Nephron progenitor cell (in vitro differentiated cells): ENCODE data around the gene TCERG1L.

Source experiments
- DNase-seq: peaks from one replicate; pipeline ENCODE4 v3.0.0; 2021
- H3K27ac Mint-ChIP-seq: 2 replicates; pipeline ENCODE4 v1.8.0; 2021; ENCODE audit warnings: mild to moderate bottlenecking, moderate library complexity, mixed read lengths
- H3K27me3 Mint-ChIP-seq: 2 replicates; pipeline ENCODE4 v1.8.0; 2021; ENCODE audit warnings: mild to moderate bottlenecking, low read depth, mixed read lengths; ENCODE audit not compliant: poor library complexity
- H3K36me3 Mint-ChIP-seq: 2 replicates; pipeline ENCODE4 v1.8.0; 2021; ENCODE audit warnings: low read depth, mixed read lengths
- H3K4me1 Mint-ChIP-seq: 2 replicates; pipeline ENCODE4 v1.8.0; 2021; ENCODE audit warnings: mixed read lengths
- H3K4me3 Mint-ChIP-seq: 2 replicates; pipeline ENCODE4 v1.8.0; 2021; ENCODE audit warnings: mild to moderate bottlenecking, moderate library complexity, mixed read lengths
- H3K9me3 Mint-ChIP-seq: 2 replicates; pipeline ENCODE4 v1.8.0; 2021; ENCODE audit warnings: mild to moderate bottlenecking, moderate library complexity, mixed read lengths
- CTCF ChIP-seq: fragments of 200-600 bp; sonication (generic); IDR thresholded peaks from 2 replicates; pipeline ENCODE4 v1.5.0; 2021; ENCODE audit warnings: antibody characterized with exemption

Gene TCERG1L

GRCh38 chr10:131119626-131120355, 191.7 kb downstream of the TCERG1L start:
- TF ChIP-seq CTCF = no peak
- H3K9me3 Mint-ChIP-seq = peaks cover 6% of the 10 kb centered on the region
- peaks cover 9% of the 10 kb centered on the region for H3K27me3 Mint-ChIP-seq
- H3K4me3 Mint-ChIP-seq = no peak overlapping the region
- no peak overlapping the region for H3K27ac Mint-ChIP-seq
- peaks cover 23% of the 10 kb centered on the region for H3K4me1 Mint-ChIP-seq
- H3K36me3 Mint-ChIP-seq = no peaks in the 10 kb centered on the region
- DNase-seq = no peak

- Mint-ChIP-seq H3K4me1 (peaks cover 35% of the 10 kb centered on the region), H3K9me3 (peaks cover 4% of the 10 kb centered on the region), H3K27me3 (peaks cover 5% of the 10 kb centered on the region), H3K27ac (no peak overlapping the region), H3K4me3 (no peak overlapping the region), H3K36me3 (no peaks in the 10 kb centered on the region)
- no peak for TF ChIP-seq CTCF
- DNase-seq = no peak
Measured at GRCh38 chr10:131117416-131118212, 193.9 kb downstream of the TCERG1L start.

GRCh38 chr10:131116991-131117375, 194.5 kb downstream of the TCERG1L start:
- no peaks in the 10 kb centered on the region for H3K9me3 Mint-ChIP-seq

GRCh38 chr10:131116216-131116990, 195.1 kb downstream of the TCERG1L start:
- Mint-ChIP-seq H3K4me1 (peaks cover 47% of the 10 kb centered on the region), H3K27ac (no peak overlapping the region), H3K4me3 (no peak overlapping the region), H3K36me3 (no peaks in the 10 kb centered on the region), H3K27me3 (peaks cover 10% of the 10 kb centered on the region), H3K9me3 (no peaks in the 10 kb centered on the region)
- DNase-seq = no peak
- no peak for TF ChIP-seq CTCF

More at GRCh38 chr10:131116991-131117375, 194.5 kb downstream of the TCERG1L start:
- Mint-ChIP-seq H3K4me1 (peaks cover 41% of the 10 kb centered on the region), H3K36me3 (no peaks in the 10 kb centered on the region), H3K27ac (no peak overlapping the region), H3K27me3 (peaks cover 10% of the 10 kb centered on the region), H3K4me3 (no peak overlapping the region)
- no peak for TF ChIP-seq CTCF
- no peak for DNase-seq

GRCh38 chr10:131115801-131116200, 195.7 kb downstream of the TCERG1L start:
- H3K27ac Mint-ChIP-seq = no peak overlapping the region
- H3K4me3 Mint-ChIP-seq = no peak overlapping the region
- H3K4me1 Mint-ChIP-seq = peaks cover 53% of the 10 kb centered on the region
- H3K36me3 Mint-ChIP-seq = no peaks in the 10 kb centered on the region
- peaks cover 6% of the 10 kb centered on the region for H3K27me3 Mint-ChIP-seq
- DNase-seq = no peak
- TF ChIP-seq CTCF = no peak
- H3K9me3 Mint-ChIP-seq = no peaks in the 10 kb centered on the region
